Measurements from ENCODE around the gene KCNK3. TPM values are rescaled to one million over a fixed set of nuclear protein-coding genes. Genes with fewer than 3 reads are reported as not detected.

KCNK3 gene
- total and polyA plus RNA-seq, 10 of the 15 experiments (the other 5 are each of a cell fraction or from before 2014, with no cell fraction given), result 0.13 TPM; not detected in 9

DNA sequence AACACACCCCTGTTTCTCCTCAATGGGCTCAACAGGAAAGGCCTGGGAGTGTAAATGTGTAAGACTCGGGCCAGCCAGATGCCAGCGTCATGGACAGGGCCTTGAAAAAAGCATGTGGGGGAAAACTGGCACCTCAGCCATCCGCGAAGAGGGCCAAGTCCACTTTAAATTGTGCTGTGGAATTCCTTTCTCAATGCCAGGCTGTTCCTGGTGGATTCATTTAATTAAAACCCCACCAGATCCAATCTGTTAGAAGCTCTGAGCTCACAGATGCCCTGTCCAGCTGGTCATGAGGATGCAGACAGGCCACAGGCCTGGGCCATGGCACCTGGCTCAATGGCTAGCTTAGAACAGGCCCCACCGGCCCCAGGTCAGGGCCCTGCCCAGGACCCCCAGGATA, 24.8 kb downstream of the KCNK3 start:
- no peaks in the 10 kb centered on the region for H3K9me3 ChIP-seq (replicated peaks; ENCODE audit: control insufficient read depth, insufficient read depth, low read length)

DNA sequence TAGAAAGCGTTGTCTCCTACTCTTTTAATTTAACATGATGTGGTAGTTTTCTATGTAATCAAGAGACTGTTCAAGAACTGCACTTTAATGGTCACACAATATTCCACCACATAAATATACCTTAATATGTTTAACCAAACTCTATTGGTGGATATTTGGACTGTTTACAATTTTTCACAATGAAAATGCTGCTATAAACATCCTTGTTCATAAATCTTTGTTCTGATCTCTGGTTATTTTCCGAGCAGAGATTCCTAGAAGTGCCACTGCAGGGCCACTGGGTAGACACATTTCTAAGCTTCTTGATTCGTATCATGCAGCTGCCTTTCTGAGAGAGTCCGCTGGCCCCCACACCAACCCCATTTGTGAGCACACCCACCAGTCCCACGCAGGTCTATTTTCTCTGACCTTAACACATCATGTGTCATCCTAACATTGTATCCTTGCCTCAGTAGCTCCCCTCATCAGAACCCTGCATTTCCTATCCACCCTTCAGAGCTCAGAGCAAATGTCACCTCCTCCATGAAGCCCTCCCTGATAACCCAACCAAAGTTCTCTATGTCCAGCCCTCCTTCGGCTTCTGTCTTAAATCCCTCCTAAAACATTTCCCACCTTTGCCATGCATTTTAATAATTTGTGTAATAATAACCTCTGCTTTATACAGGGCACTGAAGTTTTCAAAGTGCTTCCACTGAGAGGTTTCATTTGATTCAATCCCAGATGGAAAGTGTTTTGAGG, 26.6 kb downstream of the KCNK3 start:
- WGBS (ENCODE audit: insufficient coverage, insufficient replicate concordance, low lambda C conversion rate, missing lambda C conversion rate), result 18% methylated on average over 6 of the region's 6 CpGs
- H3K9me3 ChIP-seq (replicated peaks; ENCODE audit: control insufficient read depth, insufficient read depth, low read length), result no peaks in the 10 kb centered on the region
- no peaks in the 10 kb centered on the region for H3K4me1 ChIP-seq (ENCODE audit: control insufficient read depth, insufficient read depth, low read length)
- TF ChIP-seq NR2F1 (conservative IDR thresholded peaks at IDR 0.05) (no peak), POLR2AphosphoS5 (IDR thresholded peaks at IDR 0.05; ENCODE audit: low read length) (no peak), PAX8 (IDR thresholded peaks at IDR 0.05) (no peak), RCOR1 (conservative IDR thresholded peaks at IDR 0.05; ENCODE audit: low read depth, low read length) (no peak), ZZZ3 (IDR thresholded peaks at IDR 0.05; ENCODE audit: control insufficient read depth, insufficient read length, low read depth) (no peak), CBX3 (IDR thresholded peaks at IDR 0.05; ENCODE audit: borderline replicate concordance, low read depth) (no peak), MEF2B (IDR thresholded peaks at IDR 0.05; ENCODE audit: partially characterized antibody, poor library complexity, severe bottlenecking) (no peak)
- TF ChIP-seq, protein P1, sequence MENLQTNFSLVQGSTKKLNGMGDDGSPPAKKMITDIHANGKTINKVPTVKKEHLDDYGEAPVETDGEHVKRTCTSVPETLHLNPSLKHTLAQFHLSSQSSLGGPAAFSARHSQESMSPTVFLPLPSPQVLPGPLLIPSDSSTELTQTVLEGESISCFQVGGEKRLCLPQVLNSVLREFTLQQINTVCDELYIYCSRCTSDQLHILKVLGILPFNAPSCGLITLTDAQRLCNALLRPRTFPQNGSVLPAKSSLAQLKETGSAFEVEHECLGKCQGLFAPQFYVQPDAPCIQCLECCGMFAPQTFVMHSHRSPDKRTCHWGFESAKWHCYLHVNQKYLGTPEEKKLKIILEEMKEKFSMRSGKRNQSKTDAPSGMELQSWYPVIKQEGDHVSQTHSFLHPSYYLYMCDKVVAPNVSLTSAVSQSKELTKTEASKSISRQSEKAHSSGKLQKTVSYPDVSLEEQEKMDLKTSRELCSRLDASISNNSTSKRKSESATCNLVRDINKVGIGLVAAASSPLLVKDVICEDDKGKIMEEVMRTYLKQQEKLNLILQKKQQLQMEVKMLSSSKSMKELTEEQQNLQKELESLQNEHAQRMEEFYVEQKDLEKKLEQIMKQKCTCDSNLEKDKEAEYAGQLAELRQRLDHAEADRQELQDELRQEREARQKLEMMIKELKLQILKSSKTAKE (IDR thresholded peaks at IDR 0.05; ENCODE audit: low read depth, poor library complexity, severe bottlenecking), result no peak
- TF ChIP-seq, protein P2, sequence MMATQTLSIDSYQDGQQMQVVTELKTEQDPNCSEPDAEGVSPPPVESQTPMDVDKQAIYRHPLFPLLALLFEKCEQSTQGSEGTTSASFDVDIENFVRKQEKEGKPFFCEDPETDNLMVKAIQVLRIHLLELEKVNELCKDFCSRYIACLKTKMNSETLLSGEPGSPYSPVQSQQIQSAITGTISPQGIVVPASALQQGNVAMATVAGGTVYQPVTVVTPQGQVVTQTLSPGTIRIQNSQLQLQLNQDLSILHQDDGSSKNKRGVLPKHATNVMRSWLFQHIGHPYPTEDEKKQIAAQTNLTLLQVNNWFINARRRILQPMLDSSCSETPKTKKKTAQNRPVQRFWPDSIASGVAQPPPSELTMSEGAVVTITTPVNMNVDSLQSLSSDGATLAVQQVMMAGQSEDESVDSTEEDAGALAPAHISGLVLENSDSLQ (IDR thresholded peaks at IDR 0.05), result no peak
- TF ChIP-seq, protein P3, sequence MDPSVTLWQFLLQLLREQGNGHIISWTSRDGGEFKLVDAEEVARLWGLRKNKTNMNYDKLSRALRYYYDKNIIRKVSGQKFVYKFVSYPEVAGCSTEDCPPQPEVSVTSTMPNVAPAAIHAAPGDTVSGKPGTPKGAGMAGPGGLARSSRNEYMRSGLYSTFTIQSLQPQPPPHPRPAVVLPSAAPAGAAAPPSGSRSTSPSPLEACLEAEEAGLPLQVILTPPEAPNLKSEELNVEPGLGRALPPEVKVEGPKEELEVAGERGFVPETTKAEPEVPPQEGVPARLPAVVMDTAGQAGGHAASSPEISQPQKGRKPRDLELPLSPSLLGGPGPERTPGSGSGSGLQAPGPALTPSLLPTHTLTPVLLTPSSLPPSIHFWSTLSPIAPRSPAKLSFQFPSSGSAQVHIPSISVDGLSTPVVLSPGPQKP (IDR thresholded peaks at IDR 0.05; ENCODE audit: low read depth, low read length), result no peak

More for the DNA sequence above, 24.8 kb downstream of the KCNK3 start:
- no peaks in the 10 kb centered on the region for H4K20me1 ChIP-seq (ENCODE audit: control insufficient read depth, insufficient read depth)
- in situ Hi-C loops (cut with MboI), result no loop called here
- H3K9ac ChIP-seq (ENCODE audit: control insufficient read depth, insufficient read depth, low read length), result no peak overlapping the region
- ATAC-seq (no peak), DNase-seq (ENCODE audit: low read depth, low spot score) (no peak), FAIRE-seq (no peak)
- WGBS (ENCODE audit: insufficient coverage, insufficient replicate concordance, low lambda C conversion rate, missing lambda C conversion rate), result 56% methylated on average over 5 of the region's 5 CpGs
- ChIA-PET SMC1A (ENCODE audit: uncharacterized antibody, unreplicated experiment) (no interaction called here), CTCF (no interaction called here), POLR2A (no interaction called here), RAD21 (ENCODE audit: unreplicated experiment) (no interaction called here)
- intact Hi-C loops (cut with micrococcal nuclease; ENCODE audit: unreplicated experiment), result no loop called here
- H3K79me2 ChIP-seq (ENCODE audit: control insufficient read depth, insufficient read depth, low read length), result no peaks in the 10 kb centered on the region
- no peak overlapping the region for H3K4me3 ChIP-seq
- H3K27me3 ChIP-seq (replicated peaks in 1 of 2; ENCODE audit: control insufficient read depth in 2 of 2, insufficient read depth in 2 of 2, low read length in 1 of 2), result no peaks in the 10 kb centered on the region
- H3K27ac ChIP-seq (ENCODE audit: control insufficient read depth, insufficient read depth), result no peak overlapping the region
- no peaks in the 10 kb centered on the region for H3K4me1 ChIP-seq (ENCODE audit: control insufficient read depth, insufficient read depth, low read length)
- H3K4me2 ChIP-seq (ENCODE audit: control insufficient read depth, insufficient read depth), result no peak overlapping the region
- BruUV-seq (replicated peaks), result no TSS peak
- no peaks in the 10 kb centered on the region for H3K36me3 ChIP-seq (ENCODE audit: control insufficient read depth in 2 of 2, insufficient read depth in 2 of 2, low read length in 1 of 2)
- no peak overlapping the region for H2AFZ ChIP-seq (ENCODE audit: control insufficient read depth, low read depth, low read length)
- no peak for TF ChIP-seq MTA2 (IDR thresholded peaks at IDR 0.05; ENCODE audit: low read depth)
- TF ChIP-seq ATF7 (IDR thresholded peaks at IDR 0.05; ENCODE audit: low read depth), result no peak
- no peak for TF ChIP-seq NFXL1 (IDR thresholded peaks at IDR 0.05; ENCODE audit: borderline replicate concordance)
- TF ChIP-seq EZH2 (IDR thresholded peaks at IDR 0.05; ENCODE audit: borderline replicate concordance, control insufficient read depth, low read depth, low read length), result no peak

More for the DNA sequence above, 26.6 kb downstream of the KCNK3 start:
- Histone ChIP-seq H3K27me3 (replicated peaks in 1 of 2; ENCODE audit: control insufficient read depth in 2 of 2, insufficient read depth in 2 of 2, low read length in 1 of 2) (no peaks in the 10 kb centered on the region), H3K36me3 (ENCODE audit: control insufficient read depth in 2 of 2, insufficient read depth in 2 of 2, low read length in 1 of 2) (no peaks in the 10 kb centered on the region), H3K4me2 (ENCODE audit: control insufficient read depth, insufficient read depth) (no peak overlapping the region), H2AFZ (ENCODE audit: control insufficient read depth, low read depth, low read length) (no peak overlapping the region), H3K79me2 (ENCODE audit: control insufficient read depth, insufficient read depth, low read length) (no peaks in the 10 kb centered on the region), H4K20me1 (ENCODE audit: control insufficient read depth, insufficient read depth) (no peaks in the 10 kb centered on the region), H3K9ac (ENCODE audit: control insufficient read depth, insufficient read depth, low read length) (no peak overlapping the region), H3K27ac (ENCODE audit: control insufficient read depth, insufficient read depth) (no peak overlapping the region), H3K4me3 (no peak overlapping the region)
- intact Hi-C loops (cut with micrococcal nuclease; ENCODE audit: unreplicated experiment) (no loop called here), in situ Hi-C loops (cut with MboI) (no loop called here)
- ChIA-PET POLR2A (no interaction called here), CTCF (interaction anchor here (1.4 kb wide), 1 partner anchor 116 kb away, joined by 3 read pairs; no protein-coding TSS in a partner anchor), RAD21 (ENCODE audit: unreplicated experiment) (no interaction called here), SMC1A (ENCODE audit: uncharacterized antibody, unreplicated experiment) (interaction anchor here (1.7 kb wide), 1 partner anchor 24 kb away, joined by 3 read pairs; no protein-coding TSS in a partner anchor)
- BruUV-seq (replicated peaks), result no TSS peak
- no peak for FAIRE-seq
- no peak for ATAC-seq
- DNase-seq (ENCODE audit: low read depth, low spot score), result no peak
